Spleen (tissue), 11 donors: ENCODE measurements around the gene SPATA16. TPM values are rescaled to one million over a fixed set of nuclear protein-coding genes. Genes with fewer than 3 reads are reported as not detected.
A peak's percentile ranks its signal among the peaks of the same experiment; 100 is the strongest.

Source experiments
- DNase-seq: peaks from one replicate; pipeline ENCODE4 v3.0.0-alpha.2; 2020
- H3K27ac ChIP-seq, 8 donors: fragments of 200-600 bp; sonication (generic) in 7 of 8; 1 replicate in 4 of 8; 2 replicates in 4 of 8; pipeline versions ENCODE4 v1.5.0 to v1.8.0; 2016 to 2021; ENCODE audit warnings: inconsistent platforms in 4 of 8, mild to moderate bottlenecking in 4 of 8, moderate library complexity in 1 of 8
- H3K27me3 ChIP-seq, 7 donors: fragments of 200-600 bp; sonication (generic) in 6 of 7; replicated peaks in 1 of 7; 1 replicate in 4 of 7; 2 replicates in 3 of 7; pipeline versions ENCODE4 v1.5.0 to v1.8.0; 2016 to 2021; ENCODE audit warnings: inconsistent platforms in 3 of 7, mild to moderate bottlenecking in 1 of 7
- H3K36me3 ChIP-seq, 6 donors: fragments of 200-600 bp; sonication (generic) in 5 of 6; 1 replicate in 4 of 6; 2 replicates in 2 of 6; pipeline versions ENCODE4 v1.5.0 to v1.8.0; 2016 to 2021; ENCODE audit warnings: inconsistent platforms in 2 of 6
- H3K4me1 ChIP-seq, 6 donors: fragments of 200-600 bp; sonication (generic) in 5 of 6; 1 replicate in 3 of 6; 2 replicates in 3 of 6; pipeline versions ENCODE4 v1.5.0 to v1.8.0; 2016 to 2021; ENCODE audit warnings: inconsistent platforms in 3 of 6
- H3K4me3 ChIP-seq, 8 donors: fragments of 200-600 bp; sonication (generic) in 7 of 8; 1 replicate in 4 of 8; 2 replicates in 4 of 8; pipeline versions ENCODE4 v1.5.0 to v1.8.0; 2016 to 2021; ENCODE audit warnings: inconsistent platforms in 4 of 8, mild to moderate bottlenecking in 4 of 8, moderate library complexity in 2 of 8
- H3K9me3 ChIP-seq, 8 donors: fragments of 200-600 bp; sonication (generic) in 7 of 8; 1 replicate in 4 of 8; 2 replicates in 4 of 8; pipeline versions ENCODE4 v1.5.0 to v1.8.0; 2016 to 2021; ENCODE audit warnings: inconsistent platforms in 4 of 8
- POLR2A ChIP-seq, 3 donors: fragments of 450-650 bp; IDR thresholded peaks; one replicate each; pipeline ENCODE4 v1.5.1; 2017; ENCODE audit warnings: antibody characterized with exemption in 3 of 3, mild to moderate bottlenecking in 1 of 3
- POLR2AphosphoS5 ChIP-seq, 3 donors: sonication (generic); formaldehyde crosslinking; IDR thresholded peaks; one replicate each; pipeline ENCODE4 v1.5.1; 2017; ENCODE audit warnings: antibody characterized with exemption in 3 of 3
- WGBS, 5 donors: extraction: QIAGEN DNeasy Blood & Tissue Kit in 3 of 5; methylation state at CpG; one replicate each; pipeline versions ENCODE4 v1.1.5 to v1.1.7; 2013 to 2018; 5-methylcytosine and 5-hydroxymethylcytosine counted together
- intact Hi-C: fragments of 100-400 bp; cut with DNase I; formaldehyde crosslinking; loops from one replicate; pipeline ENCODE4 v1.15.0; 2023; ENCODE audit warnings: low total_unique reads
- polyA plus RNA-seq, 3 donors: library from polyadenylated mRNA; stranded (reverse); fragments of 200-250 nt; gene quantifications; one replicate each; pipeline ENCODE4 v1.2.1, GENCODE V29; 2013
- total RNA-seq, 7 donors: library from RNA; depleted of rRNA in 3 of 7; stranded (reverse); fragments of >200 nt in 3 of 7; fragmentation: NEBNext Ultra II Directional in 4 of 7; extraction: Animal tissue kit (Norgen Biotek cat#: 25700) in 4 of 7; gene quantifications; one replicate each; pipeline versions ENCODE4 v1.1.0 to v1.2.1, GENCODE V29; 2016 to 2021
- TF ChIP-seq, protein P1 (sequence below), 11 experiments: fragments of 200-600 bp in 7 of 11; fragments of 450-650 bp in 4 of 11; sonication (generic) in 4 of 11; IDR thresholded peaks in 8 of 11; conservative IDR thresholded peaks in 3 of 11; 1 replicate in 7 of 11; 2 replicates in 4 of 11; pipeline versions ENCODE4 v1.4.0 to v1.8.0; 2016 to 2021; ENCODE audit warnings: antibody characterized with exemption in 11 of 11, inconsistent platforms in 4 of 11, mild to moderate bottlenecking in 1 of 11
- donor health status: healthy with polysubstance abuse.
- donor health status: DM: no; HTN: no; CAD: no; lungs with moderate emphysema.
- donor health status: DM: no; HTN: no; CAD: no.
- donor health status: Bipolar disorder and iron deficiency.
- donor health status: healthy.
- donor health status: DM: no; HTN: no; CAD: no.
- donor health status: DM: yes; HTN: yes; CAD: no.

The SPATA16 gene
- total and polyA plus RNA-seq, 10 donors, result not detected

DNA sequence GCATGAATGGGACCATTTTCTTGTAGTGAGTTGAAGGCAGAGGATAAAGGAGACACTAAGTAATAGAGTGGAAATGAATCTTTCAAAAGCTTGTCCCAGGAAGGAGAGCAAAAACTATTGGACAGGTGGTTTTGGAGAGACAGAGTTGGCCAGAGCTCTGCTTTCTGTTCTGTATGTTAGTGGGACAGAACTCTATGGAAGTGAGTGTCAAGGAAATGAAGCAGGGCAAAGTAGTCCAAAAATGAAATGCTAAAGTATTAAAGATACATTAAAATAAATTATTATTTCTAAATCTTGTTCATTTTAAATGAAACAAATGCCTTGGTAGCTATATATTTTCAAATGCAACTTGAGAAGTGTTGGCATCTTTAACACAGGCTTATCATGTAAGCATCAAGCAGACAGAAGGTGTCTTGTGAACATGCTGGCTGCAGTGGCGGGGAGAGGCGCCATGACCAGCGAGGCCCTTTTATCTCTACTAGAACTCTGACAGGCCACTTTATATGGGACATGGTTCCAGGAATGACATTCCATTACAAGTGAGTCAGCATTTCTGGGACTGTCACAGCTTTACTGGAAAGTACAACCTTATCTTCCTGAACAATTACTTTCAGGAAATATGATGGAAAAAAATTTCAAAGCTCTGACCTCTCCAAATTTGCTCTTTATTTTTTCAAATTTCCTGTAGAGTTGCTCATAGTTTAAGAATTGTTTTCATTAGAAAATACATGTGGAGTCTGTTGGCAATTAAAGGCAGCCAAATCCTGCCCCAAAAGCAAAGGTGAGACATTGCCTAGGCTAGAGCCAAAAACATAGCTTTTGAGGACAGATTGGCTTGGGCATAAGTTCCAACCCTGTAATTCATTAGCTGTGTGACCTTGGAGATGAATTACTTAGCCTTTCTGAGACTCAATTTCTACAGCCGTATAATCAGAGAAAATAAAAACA, 284.0 kb downstream of the SPATA16 start:
- TF ChIP-seq POLR2AphosphoS5 (IDR thresholded peaks at IDR 0.05) (peak in 1 of 3 donors; percentile 25), POLR2A (IDR thresholded peaks at IDR 0.05) (no peak)
- Histone ChIP-seq H3K9me3 (no peaks in the 10 kb centered on the region), H3K4me3 (no peak overlapping the region), H3K36me3 (no peaks in the 10 kb centered on the region), H3K27ac (peak overlapping the region in 6 of 8 donors; percentile 40 to 67 (median 52)), H3K27me3 (no peaks in the 10 kb centered on the region), H3K4me1 (no peaks in the 10 kb centered on the region)
- WGBS, 5 donors, result 34 to 72% (median 63%) methylated on average over 4 of the region's 4 CpGs
- intact Hi-C loops, result no loop called here
- no peak for DNase-seq

DNA sequence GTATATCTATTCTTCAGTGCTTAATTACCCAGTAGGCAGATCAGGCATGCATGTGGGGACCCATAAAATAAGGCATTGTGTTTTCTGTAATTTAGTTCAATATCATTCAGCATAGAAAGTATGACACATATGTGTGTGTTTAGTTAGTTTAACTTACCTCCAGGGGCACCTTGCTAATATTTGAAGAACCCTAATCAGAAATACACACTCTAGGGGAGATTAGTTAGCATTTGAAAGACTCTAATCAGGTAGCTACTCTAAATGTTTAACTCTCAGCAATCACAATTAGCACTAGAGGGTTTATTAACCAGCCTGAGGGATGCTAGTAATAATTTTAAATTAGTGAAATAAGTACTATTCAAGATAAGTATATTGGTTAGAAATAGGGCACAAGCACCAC, 286.0 kb downstream of the SPATA16 start:
- Histone ChIP-seq H3K4me1 (no peaks in the 10 kb centered on the region), H3K36me3 (no peaks in the 10 kb centered on the region)
- intact Hi-C loops, result no loop called here

DNA sequence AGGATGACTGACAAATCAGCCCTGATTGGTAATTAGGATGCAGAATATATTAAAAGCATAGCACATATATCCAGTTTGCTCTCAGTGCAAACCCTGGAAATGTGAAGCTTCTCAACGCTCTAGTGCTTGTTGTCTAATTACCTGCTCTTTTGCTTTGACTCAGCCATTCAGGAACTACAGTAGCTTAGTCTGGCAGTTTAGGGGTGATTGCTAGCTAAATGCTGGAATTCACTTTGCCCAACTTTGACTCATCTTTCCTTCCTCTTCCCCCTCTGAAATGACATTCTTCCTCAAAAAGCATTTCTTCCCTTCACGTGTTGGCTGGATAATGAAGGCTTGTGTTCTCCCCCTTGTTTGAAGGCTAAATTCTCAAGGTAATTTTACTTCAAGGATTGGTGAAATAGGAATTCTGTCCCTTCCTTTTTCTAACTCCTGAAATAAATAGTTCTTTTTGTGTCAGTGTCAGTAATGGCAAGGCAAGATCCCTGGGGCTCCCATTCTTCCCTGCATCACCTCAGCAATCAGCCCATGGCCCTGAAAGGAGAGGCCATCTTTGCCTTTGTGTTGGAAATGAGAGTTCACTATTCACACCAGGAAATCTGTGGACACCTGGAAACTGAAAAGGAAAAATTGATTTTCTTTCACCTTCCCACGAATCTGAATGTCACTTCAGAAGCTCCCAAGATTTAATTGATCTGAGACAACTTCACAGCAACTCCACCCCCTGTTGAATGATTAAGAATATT, 286.9 kb downstream of the SPATA16 start:
- WGBS, 5 donors, result 42 to 67% (median 56%) methylated on average over 3 of the region's 3 CpGs
- H3K9me3 ChIP-seq, result no peaks in the 10 kb centered on the region
- intact Hi-C loops, result no loop called here
- TF ChIP-seq POLR2A (IDR thresholded peaks at IDR 0.05), result no peak
- no peak for TF ChIP-seq POLR2AphosphoS5 (IDR thresholded peaks at IDR 0.05)
- TF ChIP-seq, protein P1, sequence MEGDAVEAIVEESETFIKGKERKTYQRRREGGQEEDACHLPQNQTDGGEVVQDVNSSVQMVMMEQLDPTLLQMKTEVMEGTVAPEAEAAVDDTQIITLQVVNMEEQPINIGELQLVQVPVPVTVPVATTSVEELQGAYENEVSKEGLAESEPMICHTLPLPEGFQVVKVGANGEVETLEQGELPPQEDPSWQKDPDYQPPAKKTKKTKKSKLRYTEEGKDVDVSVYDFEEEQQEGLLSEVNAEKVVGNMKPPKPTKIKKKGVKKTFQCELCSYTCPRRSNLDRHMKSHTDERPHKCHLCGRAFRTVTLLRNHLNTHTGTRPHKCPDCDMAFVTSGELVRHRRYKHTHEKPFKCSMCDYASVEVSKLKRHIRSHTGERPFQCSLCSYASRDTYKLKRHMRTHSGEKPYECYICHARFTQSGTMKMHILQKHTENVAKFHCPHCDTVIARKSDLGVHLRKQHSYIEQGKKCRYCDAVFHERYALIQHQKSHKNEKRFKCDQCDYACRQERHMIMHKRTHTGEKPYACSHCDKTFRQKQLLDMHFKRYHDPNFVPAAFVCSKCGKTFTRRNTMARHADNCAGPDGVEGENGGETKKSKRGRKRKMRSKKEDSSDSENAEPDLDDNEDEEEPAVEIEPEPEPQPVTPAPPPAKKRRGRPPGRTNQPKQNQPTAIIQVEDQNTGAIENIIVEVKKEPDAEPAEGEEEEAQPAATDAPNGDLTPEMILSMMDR (IDR thresholded peaks at IDR 0.05 in 8 of 11, conservative IDR thresholded peaks at IDR 0.05 in 3 of 11), result no peak
- no peak for DNase-seq
- no peaks in the 10 kb centered on the region for H3K36me3 ChIP-seq
- H3K27me3 ChIP-seq, result no peaks in the 10 kb centered on the region
- H3K27ac ChIP-seq, result no peak overlapping the region
- no peaks in the 10 kb centered on the region for H3K4me1 ChIP-seq
- H3K4me3 ChIP-seq, result no peak overlapping the region

More for the DNA sequence above, 286.0 kb downstream of the SPATA16 start:
- H3K4me3 ChIP-seq, result no peak overlapping the region
- no peaks in the 10 kb centered on the region for H3K9me3 ChIP-seq
- no peaks in the 10 kb centered on the region for H3K27me3 ChIP-seq
- no peak for DNase-seq
- TF ChIP-seq POLR2A (IDR thresholded peaks at IDR 0.05) (no peak), POLR2AphosphoS5 (IDR thresholded peaks at IDR 0.05) (no peak)
- TF ChIP-seq, protein P1 (IDR thresholded peaks at IDR 0.05 in 8 of 11, conservative IDR thresholded peaks at IDR 0.05 in 3 of 11), result no peak
- H3K27ac ChIP-seq, result no peak overlapping the region

DNA sequence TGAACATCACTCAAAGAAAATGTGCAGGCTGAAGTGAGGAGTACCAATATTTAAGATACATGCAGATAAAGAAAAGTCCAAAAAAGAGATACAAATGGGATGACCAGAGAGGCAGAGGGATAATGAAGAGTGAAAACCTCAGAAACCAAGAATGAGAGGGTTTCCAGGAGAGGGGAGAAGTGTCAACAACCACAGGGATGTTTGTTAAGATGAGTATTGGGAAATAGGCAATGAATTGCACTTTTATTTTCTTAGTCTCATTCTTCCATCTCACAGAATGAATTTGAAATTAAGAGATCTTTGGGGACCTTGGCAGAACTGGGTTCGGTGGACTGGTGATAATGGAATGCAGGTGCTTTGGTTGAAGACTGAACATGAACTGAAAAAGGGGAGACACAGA, 288.0 kb downstream of the SPATA16 start:
- no peak for DNase-seq
- Histone ChIP-seq H3K4me3 (no peak overlapping the region), H3K36me3 (no peaks in the 10 kb centered on the region), H3K27me3 (no peaks in the 10 kb centered on the region), H3K27ac (no peak overlapping the region), H3K4me1 (no peaks in the 10 kb centered on the region), H3K9me3 (no peaks in the 10 kb centered on the region)
- TF ChIP-seq, protein P1 (IDR thresholded peaks at IDR 0.05 in 8 of 11, conservative IDR thresholded peaks at IDR 0.05 in 3 of 11), result no peak
- no peak for TF ChIP-seq POLR2AphosphoS5 (IDR thresholded peaks at IDR 0.05)
- no peak for TF ChIP-seq POLR2A (IDR thresholded peaks at IDR 0.05)
- WGBS, 5 donors, result 76 to 92% (median 81%) methylated on average over 1 of the region's 1 CpG
- intact Hi-C loops, result no loop called here
